K562 (cell line): Measurements from ENCODE around the gene PUS7L. TPM values are rescaled to one million over a fixed set of nuclear protein-coding genes. Genes with fewer than 3 reads are reported as not detected.

Experiments
- ATAC-seq: fragments of 200-7000 bp; cut with Tn5 transposase; 3 replicates; pipeline ENCODE4 v1.9.1; 2020; ENCODE audit warnings: moderate library complexity
- BruUV-seq: library from RNA; stranded (reverse); fragments of 400-500 nt; replicated peaks from 2 replicates; lab custom pipeline; 2021; lab: Mats Ljungman, UMichigan
- CTCF ChIA-PET: fragments of 300-600 bp; formaldehyde crosslinking; extraction: SDS; loops from one replicate; lab custom pipeline; 2021; ENCODE audit warnings: low intra/inter-chr PET ratio; lab: Yijun Ruan, JAX
- POLR2A ChIA-PET: fragments of 300-600, 350-650 bp; sonication (Branson Sonifier 250); formaldehyde crosslinking; extraction: SDS; loops from one replicate; lab custom pipeline; 2021; ENCODE audit warnings: antibody characterized with exemption, inconsistent platforms; lab: Yijun Ruan, JAX
- DNase-seq, 4 experiments: peaks; one replicate each; pipeline versions ENCODE4 v3.0.0 to v3.0.0-alpha.2; 2011 to 2018; ENCODE audit warnings: low spot score in 3 of 4, mixed read lengths in 3 of 4; ENCODE audit errors: extremely low read depth in 1 of 4
- FAIRE-seq: peaks from 2 replicates; lab custom pipeline; 2011; peaks lifted over from hg19 to GRCh38; lab: Jason Lieb, UNC
- H2AFZ ChIP-seq: 2 replicates; pipeline ENCODE4 v1.6.0; 2011; ENCODE audit warnings: low read depth, low read length, control low read depth, inconsistent platforms
- H3K27ac ChIP-seq: fragments of 200-600 bp; 3 replicates; pipeline ENCODE4 v1.8.0; 2011; ENCODE audit warnings: low read depth, mild to moderate bottlenecking, control low read depth, inconsistent platforms, low read length, moderate library complexity, mixed read lengths; ENCODE audit errors: extremely low read depth
- H3K27me3 ChIP-seq, 2 experiments: fragments of 300-600 bp in 1 of 2; 2 replicates in 1 of 2; 3 replicates in 1 of 2; pipeline versions ENCODE4 v1.6.0 to v1.8.0; 2011; ENCODE audit warnings: inconsistent platforms in 2 of 2, low read length in 2 of 2, mild to moderate bottlenecking in 1 of 2, mixed read lengths in 1 of 2, moderate library complexity in 1 of 2; ENCODE audit not compliant: control insufficient read depth in 2 of 2, insufficient read depth in 2 of 2
- H3K36me3 ChIP-seq: fragments of 300-600 bp; 3 replicates; pipeline ENCODE4 v1.8.0; 2011; ENCODE audit warnings: mild to moderate bottlenecking, low read length, inconsistent platforms; ENCODE audit not compliant: control insufficient read depth, insufficient read depth
- H3K4me1 ChIP-seq, 2 experiments: fragments of 200-600 bp in 1 of 2; replicated peaks in 1 of 2; 2 replicates in 1 of 2; 3 replicates in 1 of 2; pipeline versions ENCODE4 v1.5.1 to v1.8.0; 2011; ENCODE audit warnings: inconsistent platforms in 2 of 2, low read length in 2 of 2, mild to moderate bottlenecking in 1 of 2, mixed read lengths in 1 of 2, moderate library complexity in 1 of 2; ENCODE audit not compliant: control insufficient read depth in 2 of 2, insufficient read depth in 2 of 2
- H3K4me2 ChIP-seq: 2 replicates; pipeline ENCODE4 v1.6.1; 2011; ENCODE audit warnings: low read length, control low read depth, inconsistent platforms, mixed read lengths; ENCODE audit not compliant: insufficient read depth
- H3K4me3 ChIP-seq: fragments of 200-600 bp; sonication (generic), shearing (Covaris generic); 2 replicates; pipeline ENCODE4 v1.5.1; 2016; ENCODE audit warnings: control low read depth, inconsistent platforms
- H3K79me2 ChIP-seq: fragments of 200-600 bp; 3 replicates; pipeline ENCODE4 v1.8.0; 2011; ENCODE audit warnings: low read length, inconsistent platforms; ENCODE audit not compliant: control insufficient read depth, insufficient read depth
- H3K9ac ChIP-seq, 2 experiments: 2 replicates each; pipeline versions ENCODE4 v1.6.0 to v1.6.1; 2011; ENCODE audit warnings: low read depth in 2 of 2, low read length in 2 of 2, control low read depth in 1 of 2, inconsistent platforms in 1 of 2, mild to moderate bottlenecking in 1 of 2, mixed read lengths in 1 of 2; ENCODE audit not compliant: insufficient read depth in 1 of 2
- H3K9me1 ChIP-seq: one replicate; pipeline ENCODE4 v1.6.0; 2011; ENCODE audit warnings: inconsistent platforms, mild to moderate bottlenecking, low read length, moderate library complexity; ENCODE audit not compliant: control insufficient read depth, insufficient read depth
- H3K9me3 ChIP-seq: replicated peaks from 2 replicates; pipeline ENCODE4 v1.5.1; 2011; ENCODE audit warnings: low read depth, low read length, inconsistent platforms; ENCODE audit not compliant: control insufficient read depth, insufficient read depth
- H4K20me1 ChIP-seq: replicated peaks from 2 replicates; pipeline ENCODE4 v1.6.1; 2011; ENCODE audit warnings: low read length, inconsistent platforms, mixed read lengths; ENCODE audit not compliant: control insufficient read depth, insufficient read depth
- ARID2 ChIP-seq: fragments of 450-650 bp; IDR thresholded peaks from 2 replicates; pipeline ENCODE4 v1.6.1; 2017; ENCODE audit warnings: antibody characterized with exemption, mild to moderate bottlenecking
- COPS2 ChIP-seq: fragments of 450-650 bp; conservative IDR thresholded peaks from 2 replicates; pipeline ENCODE4 v1.6.1; 2016; ENCODE audit warnings: mild to moderate bottlenecking, moderate library complexity
- CREB1 ChIP-seq, 2 experiments: sonication (generic) in 1 of 2; formaldehyde crosslinking in 1 of 2; IDR thresholded peaks; 2 replicates each; pipeline versions ENCODE4 v1.6.1 to v1.8.0; 2012 to 2022; ENCODE audit warnings: inconsistent platforms in 1 of 2, mild to moderate bottlenecking in 1 of 2, missing genetic modification reagents in 1 of 2, moderate library complexity in 1 of 2
- CREBBP ChIP-seq: IDR thresholded peaks from one replicate; pipeline ENCODE4 v1.6.1; 2012; ENCODE audit warnings: low read depth, mild to moderate bottlenecking, control low read depth, inconsistent platforms, low read length
- FOXO4 ChIP-seq: fragments of 450-650 bp; formaldehyde crosslinking; IDR thresholded peaks from 2 replicates; pipeline ENCODE4 v1.4.0; 2020; ENCODE audit warnings: mild to moderate bottlenecking, moderate library complexity
- HLTF ChIP-seq: fragments of 450-650 bp; IDR thresholded peaks from 2 replicates; pipeline ENCODE4 v1.6.1; 2016
- HOXB6 ChIP-seq: fragments of 250-450 bp; sonication (Bioruptor Pico); IDR thresholded peaks from 2 replicates; pipeline ENCODE4 v1.5.1; 2022; ENCODE audit warnings: mild to moderate bottlenecking, borderline replicate concordance
- KAT2B ChIP-seq: IDR thresholded peaks from one replicate; pipeline ENCODE4 v1.6.1; 2012; ENCODE audit warnings: low read depth, mild to moderate bottlenecking, control low read depth, inconsistent platforms, low read length, moderate library complexity
- KDM5B ChIP-seq: fragments of 200-600 bp; sonication (generic); IDR thresholded peaks from 2 replicates; pipeline ENCODE4 v1.6.1; 2012; ENCODE audit warnings: low read depth, mild to moderate bottlenecking, moderate library complexity, low read length, control low read depth, inconsistent platforms; ENCODE audit not compliant: insufficient replicate concordance
- RERE ChIP-seq: sonication (generic); formaldehyde crosslinking; IDR thresholded peaks from 2 replicates; pipeline ENCODE4 v1.8.0; 2023; ENCODE audit warnings: missing genetic modification reagents, mild to moderate bottlenecking, borderline replicate concordance
- SMAD1 ChIP-seq: fragments of 150-350 bp; IDR thresholded peaks from 2 replicates; pipeline ENCODE4 v1.6.1; 2014; ENCODE audit warnings: low read length, low read depth; ENCODE audit not compliant: partially characterized antibody
- SP2 ChIP-seq: IDR thresholded peaks from 2 replicates; pipeline ENCODE4 v1.6.1; 2011; ENCODE audit warnings: mild to moderate bottlenecking, low read depth, low read length, moderate library complexity; ENCODE audit not compliant: poor library complexity, severe bottlenecking; ENCODE audit errors: extremely low read depth
- TBL1XR1 ChIP-seq, 2 experiments: IDR thresholded peaks; 2 replicates each; pipeline ENCODE4 v1.6.1; 2012; ENCODE audit warnings: improper control_type of control experiment in 2 of 2, low read length in 2 of 2, mild to moderate bottlenecking in 1 of 2
- TCF3 ChIP-seq: sonication (generic); formaldehyde crosslinking; IDR thresholded peaks from 2 replicates; pipeline ENCODE4 v1.4.0; 2020; ENCODE audit warnings: mild to moderate bottlenecking, missing genetic modification reagents
- ZKSCAN3 ChIP-seq: fragments of 250-450 bp; sonication (Bioruptor Pico); IDR thresholded peaks from 2 replicates; pipeline ENCODE4 v1.4.0; 2020
- ZNF146 ChIP-seq: IDR thresholded peaks from one replicate; pipeline ENCODE4 v1.6.1; 2018; ENCODE audit warnings: missing compliant biosample characterization; ENCODE audit not compliant: unreplicated experiment
- ZNF584 ChIP-seq: fragments of 200-800 bp; sonication (Bioruptor generic); IDR thresholded peaks from 2 replicates; pipeline ENCODE4 v1.6.1; 2016; ENCODE audit warnings: low read depth, mild to moderate bottlenecking, missing genetic modification characterization, missing compliant biosample characterization
- in situ Hi-C: fragments of 300-500 bp; cut with MboI; formaldehyde crosslinking; loops from 4 replicates; pipeline ENCODE4 v1.15.0; 2018; ENCODE audit warnings: inconsistent platforms, mixed read lengths
- intact Hi-C: fragments of 100-400 bp; cut with micrococcal nuclease; formaldehyde crosslinking; loops from 2 replicates; pipeline ENCODE4 v1.14.2; 2022
- polyA plus RNA-seq, 8 experiments: library from polyadenylated mRNA; depleted of rRNA in 4 of 8; stranded (reverse) in 5 of 8; unstranded in 3 of 8; fragments of >200 nt; fragmentation: Nextera tagmentation in 2 of 8; fragmentation: Illumina TruSeq in 1 of 8; extraction: Ambion mirVana in 2 of 8; extraction: Trizol in 1 of 8; gene quantifications; 2 replicates each; pipeline versions ENCODE4 v1.2.1 to v1.2.3, GENCODE V29; 2011 to 2014; ENCODE audit warnings: inconsistent platforms in 1 of 8, missing spikeins in 1 of 8
- total RNA-seq, 7 experiments: library from RNA; depleted of rRNA in 6 of 7; stranded (reverse); fragments of >200 nt in 6 of 7; fragmentation: Illumina TruSeq in 2 of 7; extraction: Trizol in 2 of 7; gene quantifications; 2 replicates each; pipeline versions ENCODE4 v1.2.1 to v1.2.3, GENCODE V29; 2011 to 2021; ENCODE audit warnings: low replicate concordance in 1 of 7

Gene PUS7L
- total and polyA plus RNA-seq, 9 of the 15 experiments (the other 6 are each of a cell fraction or from before 2014, with no cell fraction given): 10.8 to 53.3 (median 25.2) TPM

DNA sequence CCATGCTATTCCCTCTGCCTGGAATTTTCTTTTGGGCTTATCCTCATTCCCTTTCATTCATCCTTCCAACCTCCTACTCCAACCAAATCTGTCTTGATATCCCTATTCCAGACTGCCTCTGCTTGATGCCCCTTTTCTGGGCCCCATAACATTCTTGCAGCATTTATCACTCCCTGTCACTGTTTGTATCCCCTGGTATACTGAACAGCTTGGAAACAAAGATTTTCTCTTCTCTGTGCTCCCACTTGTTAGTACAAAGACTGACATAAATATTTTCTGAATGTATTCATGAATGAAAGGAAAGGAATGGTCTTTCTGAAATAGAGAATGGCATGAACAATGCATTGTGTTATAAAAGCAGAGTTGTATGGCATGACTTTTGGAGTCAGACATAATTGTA, 7.7 kb upstream of the PUS7L start:
- intact Hi-C loops: no loop called here
- H3K9me1 ChIP-seq: no peaks in the 10 kb centered on the region
- no peak overlapping the region for H3K27ac ChIP-seq

More for the DNA sequence above, 7.7 kb upstream of the PUS7L start:
- Histone ChIP-seq H3K9me3 (no peaks in the 10 kb centered on the region), H2AFZ (no peak overlapping the region), H3K9ac (no peak overlapping the region), H3K4me1 (peaks cover 0 to 4% of the 10 kb centered on the region in 2 experiments; a peak in 1 of 5 replicates), H4K20me1 (no peaks in the 10 kb centered on the region), H3K4me2 (no peak overlapping the region), H3K36me3 (peaks cover 21% of the 10 kb centered on the region), H3K27me3 (no peaks in the 10 kb centered on the region), H3K79me2 (peaks cover 10% of the 10 kb centered on the region; the same call in 1 of the 3 replicates), H3K4me3 (no peak overlapping the region)
- ChIA-PET CTCF (no interaction called here), POLR2A (interaction anchor here (1.7 kb wide), 1 partner anchor 11 kb away, joined by 5 read pairs; no protein-coding TSS in a partner anchor)
- FAIRE-seq: no peak
- in situ Hi-C loops: no loop called here
- TF ChIP-seq KAT2B: no peak
- no peak for TF ChIP-seq FOXO4 (CRISPR knock-in tag)
- no peak for TF ChIP-seq SMAD1
- TF ChIP-seq TCF3 (CRISPR knock-in tag): no peak
- no peak for TF ChIP-seq HLTF
- no peak for TF ChIP-seq COPS2
- TF ChIP-seq CREB1 (IDR thresholded peaks at IDR 0.05): no peak
- no peak for TF ChIP-seq CREB1 (CRISPR knock-in tag; IDR thresholded peaks at IDR 0.05)
- no peak for TF ChIP-seq RERE (CRISPR knock-in tag)
- TF ChIP-seq ARID2: no peak
- no peak for TF ChIP-seq TBL1XR1 (IDR thresholded peaks at IDR 0.05; ENCODE audit: low read length in 2 of 2)
- no peak for TF ChIP-seq ZKSCAN3
- TF ChIP-seq ZNF584: no peak
- TF ChIP-seq HOXB6 (CRISPR knock-in tag): no peak
- no peak for TF ChIP-seq KDM5B
- no peak for TF ChIP-seq ZNF146 (CRISPR knock-in tag)
- TF ChIP-seq SP2: no peak
- no peak for TF ChIP-seq CREBBP
- no peak for ATAC-seq
- BruUV-seq: no TSS peak
- no peak for DNase-seq
